Thoracic aorta (tissue), 2 donors: ENCODE results near the gene BLNK. TPM values are rescaled to one million over a fixed set of nuclear protein-coding genes. Genes with fewer than 3 reads are reported as not detected.

Experiments
- ATAC-seq: fragments of 150-250 bp; one replicate; pipeline ENCODE4 v1.8.0; 2017; ENCODE audit warnings: low read depth; ENCODE audit not compliant: insufficient number of reproducible peaks, low FRiP score
- DNase-seq: peaks from one replicate; pipeline ENCODE4 v3.0.0-alpha.2; 2020; ENCODE audit warnings: low spot score
- H3K27ac ChIP-seq, 2 donors: fragments of 200-600 bp; sonication (generic); 1 replicate in 1 of 2; 2 replicates in 1 of 2; pipeline ENCODE4 v1.5.1; 2016; ENCODE audit warnings: mild to moderate bottlenecking in 2 of 2, moderate library complexity in 2 of 2
- H3K27me3 ChIP-seq: fragments of 200-600 bp; sonication (generic); replicated peaks from 2 replicates; pipeline ENCODE4 v1.6.0; 2016; ENCODE audit warnings: mild to moderate bottlenecking; ENCODE audit not compliant: insufficient read depth
- H3K36me3 ChIP-seq: fragments of 200-600 bp; sonication (generic); one replicate; pipeline ENCODE4 v1.5.1; 2016
- H3K4me1 ChIP-seq, 2 donors: fragments of 200-600 bp; sonication (generic); 1 replicate in 1 of 2; 2 replicates in 1 of 2; pipeline versions ENCODE4 v1.5.1 to v1.6.0; 2016; ENCODE audit warnings: low read depth in 2 of 2, mild to moderate bottlenecking in 1 of 2; ENCODE audit not compliant: control insufficient read depth in 1 of 2
- H3K4me3 ChIP-seq: fragments of 200-600 bp; sonication (generic); 2 replicates; pipeline ENCODE4 v1.5.1; 2016; ENCODE audit warnings: mild to moderate bottlenecking
- H3K9me3 ChIP-seq: fragments of 200-600 bp; sonication (generic); 2 replicates; pipeline ENCODE4 v1.5.1; 2016
- CTCF ChIP-seq: fragments of 200-600 bp; sonication (generic); IDR thresholded peaks from one replicate; pipeline ENCODE4 v1.5.1; 2019; ENCODE audit warnings: antibody characterized with exemption
- total RNA-seq, 2 donors: library from RNA; depleted of rRNA; stranded (reverse); fragments of >200 nt; gene quantifications; one replicate each; pipeline versions ENCODE4 v1.1.0 to v1.2.3, GENCODE V29; 2016

The BLNK gene
- total RNA-seq, 2 donors from 2014 or later: 1.3 to 6.9 TPM

- no peak for TF ChIP-seq CTCF
- ATAC-seq: no peak
Measured at GRCh38 chr10:96305019-96305418, 33.6 kb upstream of the BLNK start.

GRCh38 chr10:96304230-96304629, 32.9 kb upstream of the BLNK start, which contains the start of gene DNTT:
TSS of gene DNTT (plus strand) at chr10:96304434. CDS start at chr10:96304498, 64 bp downstream.
- Histone ChIP-seq H3K27ac (no peak within 1 kb of the TSS), H3K27me3 (no peaks in the 10 kb centered on the region), H3K36me3 (no peaks in the 10 kb centered on the region), H3K4me1 (peaks cover 2 to 5% of the 10 kb centered on the region in 2 donors), H3K9me3 (no peaks in the 10 kb centered on the region), H3K4me3 (no peak within 1 kb of the TSS)
- DNase-seq (no peak), ATAC-seq (no peak)
- TF ChIP-seq CTCF: no peak

More at GRCh38 chr10:96305019-96305418, 33.6 kb upstream of the BLNK start:
- Histone ChIP-seq H3K36me3 (no peaks in the 10 kb centered on the region), H3K27ac (no peak overlapping the region), H3K4me1 (peaks cover 8 to 13% of the 10 kb centered on the region in 2 donors), H3K9me3 (no peaks in the 10 kb centered on the region), H3K4me3 (no peak overlapping the region), H3K27me3 (no peaks in the 10 kb centered on the region)
- DNase-seq: no peak

GRCh38 chr10:96301616-96302015, 30.2 kb upstream of the BLNK start:
- Histone ChIP-seq H3K27me3 (no peaks in the 10 kb centered on the region), H3K9me3 (no peaks in the 10 kb centered on the region), H3K36me3 (no peaks in the 10 kb centered on the region), H3K27ac (no peak overlapping the region), H3K4me1 (peaks cover 0 to 7% of the 10 kb centered on the region in 2 donors), H3K4me3 (no peak overlapping the region)
- no peak for DNase-seq
- no peak for TF ChIP-seq CTCF
- ATAC-seq: no peak

- Histone ChIP-seq H3K27ac (no peak overlapping the region), H3K4me3 (peak overlapping the region; percentile 33), H3K27me3 (no peaks in the 10 kb centered on the region), H3K36me3 (no peaks in the 10 kb centered on the region), H3K9me3 (no peaks in the 10 kb centered on the region), H3K4me1 (peaks cover 0 to 7% of the 10 kb centered on the region in 2 donors)
- no peak for TF ChIP-seq CTCF
- DNase-seq (no peak), ATAC-seq (no peak)
Measured at GRCh38 chr10:96299383-96299782, 28.0 kb upstream of the BLNK start.

GRCh38 chr10:96298362-96298761, 27.0 kb upstream of the BLNK start:
- no peak for ATAC-seq
- Histone ChIP-seq H3K4me1 (peaks cover 0 to 7% of the 10 kb centered on the region in 2 donors), H3K4me3 (no peak overlapping the region)

More at GRCh38 chr10:96298362-96298761, 27.0 kb upstream of the BLNK start:
- Histone ChIP-seq H3K27me3 (no peaks in the 10 kb centered on the region), H3K36me3 (no peaks in the 10 kb centered on the region), H3K9me3 (no peaks in the 10 kb centered on the region), H3K27ac (no peak overlapping the region)
- TF ChIP-seq CTCF: no peak
- no peak for DNase-seq
